ENCODE measurements around the gene DST. TPM values are rescaled to one million over a fixed set of nuclear protein-coding genes. Genes with fewer than 3 reads are reported as not detected.

DST gene
- total RNA-seq, 1 donor from 2014 or later, result 151 TPM

GRCh38 chr6:56685102-56685733 is 42.5 kb upstream of the DST start:
- H3K4me1 Mint-ChIP-seq (ENCODE audit: low read depth), result peaks cover 24% of the 10 kb centered on the region
- no peak overlapping the region for H3K27ac Mint-ChIP-seq
- TF ChIP-seq CTCF (IDR thresholded peaks at IDR 0.05; ENCODE audit: unreplicated experiment), result no peak
- H3K4me3 Mint-ChIP-seq (ENCODE audit: low read depth), result no peak overlapping the region
- H3K36me3 Mint-ChIP-seq (ENCODE audit: insufficient read depth), result peaks cover 2% of the 10 kb centered on the region
- no peaks in the 10 kb centered on the region for H3K9me3 Mint-ChIP-seq (ENCODE audit: low read depth)
- no peaks in the 10 kb centered on the region for H3K27me3 Mint-ChIP-seq
- DNase-seq (ENCODE audit: low spot score, unreplicated experiment), result no peak

GRCh38 chr6:56684342-56685101 is 41.8 kb upstream of the DST start:
- Mint-ChIP-seq H3K4me3 (ENCODE audit: low read depth) (no peak overlapping the region), H3K36me3 (ENCODE audit: insufficient read depth) (peaks cover 2% of the 10 kb centered on the region), H3K27ac (no peak overlapping the region), H3K9me3 (ENCODE audit: low read depth) (no peaks in the 10 kb centered on the region), H3K4me1 (ENCODE audit: low read depth) (peaks cover 24% of the 10 kb centered on the region), H3K27me3 (no peaks in the 10 kb centered on the region)
- no peak for TF ChIP-seq CTCF (IDR thresholded peaks at IDR 0.05; ENCODE audit: unreplicated experiment)
- no peak for DNase-seq (ENCODE audit: low spot score, unreplicated experiment)

- Mint-ChIP-seq H3K27ac (no peak overlapping the region), H3K9me3 (ENCODE audit: low read depth) (no peaks in the 10 kb centered on the region), H3K4me1 (ENCODE audit: low read depth) (peaks cover 24% of the 10 kb centered on the region), H3K4me3 (ENCODE audit: low read depth) (no peak overlapping the region), H3K36me3 (ENCODE audit: insufficient read depth) (peaks cover 2% of the 10 kb centered on the region), H3K27me3 (no peaks in the 10 kb centered on the region)
- no peak for TF ChIP-seq CTCF (IDR thresholded peaks at IDR 0.05; ENCODE audit: unreplicated experiment)
- no peak for DNase-seq (ENCODE audit: low spot score, unreplicated experiment)
Measured at GRCh38 chr6:56683882-56684281, 41.2 kb upstream of the DST start.

GRCh38 chr6:56682635-56683034 is 39.9 kb upstream of the DST start:
- Mint-ChIP-seq H3K27ac (no peak overlapping the region), H3K9me3 (ENCODE audit: low read depth) (no peaks in the 10 kb centered on the region), H3K4me1 (ENCODE audit: low read depth) (peaks cover 22% of the 10 kb centered on the region), H3K4me3 (ENCODE audit: low read depth) (no peak overlapping the region), H3K36me3 (ENCODE audit: insufficient read depth) (peaks cover 2% of the 10 kb centered on the region), H3K27me3 (no peaks in the 10 kb centered on the region)
- DNase-seq (ENCODE audit: low spot score, unreplicated experiment), result no peak
- no peak for TF ChIP-seq CTCF (IDR thresholded peaks at IDR 0.05; ENCODE audit: unreplicated experiment)

- peaks cover 7% of the 10 kb centered on the region for H3K9me3 Mint-ChIP-seq (ENCODE audit: low read depth)
- DNase-seq (ENCODE audit: low spot score, unreplicated experiment), result no peak
- no peaks in the 10 kb centered on the region for H3K27me3 Mint-ChIP-seq
- no peak overlapping the region for H3K27ac Mint-ChIP-seq
- H3K4me3 Mint-ChIP-seq (ENCODE audit: low read depth), result no peak overlapping the region
- H3K4me1 Mint-ChIP-seq (ENCODE audit: low read depth), result no peaks in the 10 kb centered on the region
- TF ChIP-seq CTCF (IDR thresholded peaks at IDR 0.05; ENCODE audit: unreplicated experiment), result no peak
- H3K36me3 Mint-ChIP-seq (ENCODE audit: insufficient read depth), result peaks cover 5% of the 10 kb centered on the region
Measured at GRCh38 chr6:56677559-56677958, 34.9 kb upstream of the DST start.

Measured in progenitor cell of endocrine pancreas (in vitro differentiated cells).